ENCODE results near the gene ALDH1L1.

GRCh38 chr3:126111566-126112475, 68.6 kb downstream of the ALDH1L1 start:
- TF ChIP-seq POLR2A (IDR thresholded peaks at IDR 0.05; ENCODE audit: low read length): no peak
- TF ChIP-seq GATA1 (IDR thresholded peaks at IDR 0.05; ENCODE audit: low read depth, low read length): no peak

Data from erythroblast (primary cell).